Activated effector memory CD4-positive, alpha-beta T cell treated with Interleukin-2 at 50 U/mL for 16 hours (primary cell): ENCODE data around the gene NPEPPS.
"Not testable (repeated sequence)": the region's sequence is repeated elsewhere in the genome, so short reads cannot be mapped to it uniquely, and the experiment has no call there.

ENCODE experiments used
- DNase-seq: peaks from one replicate; pipeline ENCODE4 v3.0.0-alpha.2; 2020

The NPEPPS gene

GRCh38 chr17:47561698-47562405 is 30.9 kb downstream of the NPEPPS start:
- not testable (repeated sequence) for DNase-seq

GRCh38 chr17:47562406-47562705 is 31.4 kb downstream of the NPEPPS start:
- not testable (repeated sequence) for DNase-seq

GRCh38 chr17:47567261-47567660 is 36.4 kb downstream of the NPEPPS start:
- not testable (repeated sequence) for DNase-seq

DNA sequence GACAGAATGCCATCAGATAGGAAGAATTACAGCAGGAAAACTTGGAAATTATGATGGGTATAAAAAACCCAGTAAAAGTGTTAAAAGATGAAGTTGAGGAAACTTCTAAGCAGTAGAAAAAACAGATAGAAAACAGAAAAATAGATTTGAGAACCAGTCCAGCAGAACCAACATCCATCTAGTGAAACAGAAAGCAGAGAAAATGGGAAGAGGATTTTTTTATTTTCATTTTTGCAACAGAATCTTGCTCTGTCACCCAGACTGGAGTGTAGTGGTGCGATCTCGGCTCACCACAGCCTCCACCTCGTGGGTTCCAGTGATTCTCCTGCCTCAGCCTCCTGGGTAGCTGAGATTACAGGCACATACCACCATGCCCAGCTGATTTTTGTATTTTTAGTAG is 41.7 kb downstream of the NPEPPS start:
- DNase-seq = not testable (repeated sequence)

GRCh38 chr17:47582416-47582815 is 51.5 kb downstream of the NPEPPS start:
- DNase-seq = not testable (repeated sequence)

DNA sequence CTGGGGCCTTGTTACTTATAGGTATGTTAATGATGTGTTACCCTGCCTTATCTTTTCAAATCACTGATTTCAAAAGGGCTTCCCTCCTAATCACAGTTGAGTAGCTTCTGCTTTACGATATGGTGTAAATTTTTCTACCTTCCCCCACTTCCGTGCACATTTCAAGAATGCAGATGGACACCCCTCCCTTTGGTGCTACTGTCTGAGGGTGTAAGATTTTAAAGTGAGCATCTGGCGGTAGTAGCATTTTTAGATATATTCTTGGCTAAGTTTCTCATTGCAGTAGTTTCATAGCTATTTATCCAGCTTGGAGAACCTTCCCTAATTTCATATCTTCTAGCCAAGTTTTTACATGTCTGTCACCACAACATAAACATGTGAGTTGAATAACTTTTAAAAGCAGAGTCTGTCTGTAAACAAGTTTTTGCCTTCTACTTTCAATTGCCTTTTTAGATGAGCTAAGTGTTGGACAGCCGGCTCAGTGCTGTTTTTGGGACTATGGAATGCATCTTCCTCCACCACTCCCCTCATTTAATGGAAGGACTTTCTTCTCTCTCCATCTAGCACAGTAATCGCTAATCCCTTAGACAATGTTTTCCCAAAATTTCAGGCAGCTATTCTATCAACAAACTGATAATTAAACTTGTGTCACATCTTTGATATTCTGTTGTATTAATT is 55.6 kb downstream of the NPEPPS start:
- DNase-seq = not testable (repeated sequence)

- not testable (repeated sequence) for DNase-seq
Measured at GRCh38 chr17:47593522-47593921, 62.6 kb downstream of the NPEPPS start.

GRCh38 chr17:47603830-47604597 is 73.1 kb downstream of the NPEPPS start:
- DNase-seq = no peak

DNA sequence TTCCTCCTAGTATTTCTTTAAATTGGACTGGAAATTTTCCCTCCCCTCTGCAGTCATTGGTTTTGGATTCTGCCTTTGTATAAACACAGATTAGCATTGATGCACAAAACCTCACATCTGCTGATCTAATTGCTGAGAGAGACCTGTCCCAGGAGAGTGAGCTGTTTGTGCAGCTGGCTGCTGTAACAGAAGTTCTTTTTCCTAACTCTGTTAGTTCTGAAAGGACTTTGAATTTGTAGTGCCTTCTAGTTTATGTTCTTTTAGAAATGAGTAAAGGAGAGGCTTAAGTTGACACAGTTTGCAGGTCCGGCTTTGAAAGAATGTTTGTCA is 73.7 kb downstream of the NPEPPS start:
- no peak for DNase-seq

- DNase-seq = no peak
Measured at GRCh38 chr17:47605011-47605410, 74.1 kb downstream of the NPEPPS start.

DNA sequence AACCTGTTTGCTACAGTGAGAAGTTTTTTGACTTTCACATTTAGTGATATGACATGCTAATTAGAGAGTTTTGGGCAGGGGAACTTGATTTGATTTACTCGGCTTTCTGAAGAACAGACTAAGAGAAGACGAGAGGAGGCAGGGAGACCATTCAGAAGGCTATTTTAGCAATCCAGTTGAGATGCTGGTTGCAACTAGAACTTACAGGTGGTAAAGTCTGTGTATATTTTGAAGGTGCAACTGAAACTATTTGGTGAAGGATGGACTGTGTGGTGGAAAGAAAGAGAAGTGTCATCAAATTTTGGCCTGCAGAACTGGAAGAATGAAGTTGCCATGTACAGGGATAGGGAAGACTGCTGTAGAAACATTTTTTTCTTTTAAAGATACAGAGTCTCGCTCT is 76.6 kb downstream of the NPEPPS start:
- no peak for DNase-seq

GRCh38 chr17:47611372-47612350 is 80.8 kb downstream of the NPEPPS start:
- no peak for DNase-seq

DNA sequence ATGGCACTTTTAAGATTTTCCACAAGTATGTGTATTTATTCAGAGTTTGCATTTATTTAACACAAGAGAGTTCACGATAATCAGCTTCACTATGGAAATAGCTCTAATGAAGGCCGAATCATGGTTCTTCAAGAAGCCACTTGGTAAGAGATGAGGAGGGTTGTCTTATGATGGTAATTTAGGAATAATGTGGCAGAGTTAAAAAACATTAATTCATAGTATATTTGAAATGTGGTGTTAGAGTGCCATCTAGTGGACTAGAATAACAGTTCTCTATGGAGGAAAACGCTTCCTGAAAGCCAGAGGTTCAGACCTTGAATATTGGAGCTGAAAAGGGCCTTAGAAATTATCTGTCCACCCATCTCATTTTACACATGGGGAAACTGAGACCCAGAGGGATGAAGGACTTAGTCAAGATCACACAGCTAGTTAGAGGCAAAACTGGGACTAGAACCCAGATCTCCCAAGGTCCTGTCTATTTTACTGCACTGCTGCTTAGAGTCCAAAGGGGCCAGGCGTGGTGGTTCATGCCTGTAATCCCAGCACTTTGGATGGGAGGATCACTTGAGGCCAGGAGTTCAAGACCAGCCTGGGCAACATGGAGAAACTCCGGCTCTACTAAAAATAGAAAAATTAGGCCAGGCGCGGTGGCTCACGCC is 85.0 kb downstream of the NPEPPS start:
- no peak for DNase-seq

DNA sequence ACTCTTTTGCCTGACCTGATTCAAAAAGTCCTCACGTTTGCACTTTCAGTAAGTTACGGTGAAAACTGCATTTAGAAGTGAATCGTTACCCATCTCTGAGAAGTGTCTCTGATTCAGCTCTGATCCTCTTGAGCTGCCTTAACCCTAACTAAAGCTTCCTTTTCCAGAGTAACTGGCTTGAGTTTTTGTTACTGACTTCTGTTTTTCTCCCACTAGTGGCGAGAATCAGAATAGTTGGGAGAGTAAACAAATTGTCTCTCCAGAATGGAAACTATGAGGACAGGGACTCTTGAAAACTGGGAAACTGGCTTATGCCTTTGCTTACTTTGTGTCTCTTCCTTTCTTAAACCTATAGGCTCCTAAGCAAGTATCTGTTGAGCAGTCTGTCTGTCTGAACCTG is 87.5 kb downstream of the NPEPPS start:
- DNase-seq = no peak

DNA sequence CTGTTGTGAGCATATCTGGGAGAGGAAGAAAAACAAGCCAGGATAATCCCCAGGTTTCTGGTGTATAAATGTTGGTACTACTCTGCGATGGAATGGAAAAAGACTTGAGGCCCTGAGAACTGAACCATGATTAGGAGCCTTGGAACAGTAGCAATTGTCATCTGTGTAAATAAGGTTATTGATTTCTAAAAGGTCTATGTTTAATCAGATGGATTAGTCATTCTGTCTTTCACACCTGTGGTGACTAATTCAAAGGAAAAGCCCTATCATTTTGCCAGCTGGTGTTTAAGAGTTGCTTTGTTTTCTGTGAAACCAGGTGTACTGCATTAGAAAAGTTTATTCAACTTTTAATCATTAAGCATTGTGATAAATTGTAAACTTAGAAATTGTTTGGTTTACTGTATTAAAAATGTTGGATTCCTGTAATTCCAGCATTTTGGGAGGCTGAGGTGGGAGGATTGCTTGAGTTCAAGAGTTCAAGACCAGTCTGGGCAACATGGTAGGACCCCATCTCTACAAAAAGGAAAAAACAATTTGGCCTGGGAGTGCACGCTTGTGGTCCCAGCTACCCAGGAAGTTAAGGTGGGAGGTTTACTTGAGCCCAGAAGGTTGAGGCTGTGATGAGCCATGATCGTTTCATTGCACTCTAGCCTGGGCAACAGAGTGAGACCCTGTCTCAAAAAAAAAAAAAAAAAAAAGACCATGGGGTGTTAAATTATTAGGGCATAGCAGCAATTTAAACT is 89.8 kb downstream of the NPEPPS start:
- no peak for DNase-seq

DNA sequence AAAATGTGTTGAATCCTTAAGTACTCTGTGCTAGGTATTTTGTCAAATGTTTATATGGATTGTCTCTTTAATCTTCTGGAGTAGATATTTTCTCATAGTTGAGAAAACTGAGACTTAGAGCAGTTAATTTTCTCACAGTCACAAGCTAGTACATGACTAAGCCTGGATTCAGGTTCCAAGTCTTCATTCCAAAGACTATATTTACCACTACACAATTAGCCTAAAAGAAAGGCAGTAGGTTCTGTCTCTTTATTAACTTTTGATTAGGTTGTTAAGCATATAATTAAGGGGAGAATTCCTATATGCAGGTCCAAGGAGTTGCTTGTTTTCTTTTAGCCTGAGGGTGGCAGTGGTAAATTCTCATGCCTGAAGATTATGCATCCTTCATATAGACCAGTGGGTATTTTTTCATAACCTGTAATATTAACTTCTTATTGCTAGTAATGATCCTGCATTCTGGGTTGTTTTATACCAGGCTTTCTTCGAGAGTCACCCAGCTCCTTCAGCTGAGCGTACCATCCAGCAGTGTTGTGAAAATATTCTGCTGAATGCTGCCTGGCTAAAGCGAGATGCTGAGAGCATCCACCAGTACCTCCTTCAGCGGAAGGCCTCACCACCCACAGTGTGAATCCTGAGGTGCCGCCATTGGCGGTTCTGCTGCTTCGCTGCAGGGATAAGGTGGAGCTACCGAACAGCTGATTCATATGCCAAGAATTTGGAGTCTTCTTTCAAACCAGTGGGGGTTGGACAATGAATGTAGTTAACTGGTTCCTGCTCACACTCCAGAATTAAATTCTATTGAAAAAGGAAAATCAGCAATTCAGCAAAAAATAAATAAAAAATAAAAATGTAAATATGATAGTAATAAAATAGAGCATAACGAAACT is 90.6 kb downstream of the NPEPPS start:
- DNase-seq = no peak

- no peak for DNase-seq
Measured at GRCh38 chr17:47622180-47622549, 91.3 kb downstream of the NPEPPS start.

DNA sequence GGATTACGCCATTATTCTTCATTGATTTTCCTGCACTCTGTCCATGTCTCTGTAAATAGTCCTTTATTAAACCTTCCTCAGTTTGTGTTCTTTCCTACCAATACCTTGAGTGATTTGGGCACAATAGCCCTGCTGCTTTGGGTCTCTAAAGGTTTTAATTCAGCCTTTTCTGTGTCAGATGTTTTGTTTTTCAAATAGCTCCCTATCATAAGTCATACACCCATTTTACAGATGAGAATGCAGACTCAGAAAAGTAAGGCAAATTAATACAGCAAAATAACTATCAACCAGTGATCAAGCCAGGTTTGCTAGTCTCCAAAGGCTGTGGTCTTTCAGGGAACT is 93.8 kb downstream of the NPEPPS start:
- DNase-seq = no peak

- no peak for DNase-seq
Measured at GRCh38 chr17:47628014-47628566, 97.2 kb downstream of the NPEPPS start.

- DNase-seq = no peak
Measured at GRCh38 chr17:47629826-47630225, 98.9 kb downstream of the NPEPPS start.
